Liver (tissue), 3 donors: ENCODE data around the gene ARHGAP30.

ENCODE experiments used
- CTCF ChIP-seq: fragments of 150-350 bp; IDR thresholded peaks from 2 replicates; pipeline ENCODE4 v1.5.1; 2017; ENCODE audit warnings: improper control_type of control experiment, low read depth, low read length; ENCODE audit not compliant: missing input control
- MAX ChIP-seq: IDR thresholded peaks from 2 replicates; pipeline ENCODE4 v1.6.1; 2016; ENCODE audit warnings: antibody characterized with exemption
- RAD21 ChIP-seq, 2 donors: IDR thresholded peaks; 2 replicates each; pipeline ENCODE4 v1.6.1; 2016; ENCODE audit warnings: antibody characterized with exemption in 2 of 2, mild to moderate bottlenecking in 2 of 2
- TAF1 ChIP-seq: conservative IDR thresholded peaks from 2 replicates; pipeline ENCODE4 v1.6.1; 2016; ENCODE audit warnings: antibody characterized with exemption, mild to moderate bottlenecking
- TF ChIP-seq, protein P1 (sequence below): IDR thresholded peaks from 2 replicates; pipeline ENCODE4 v1.6.1; 2016; ENCODE audit warnings: antibody characterized with exemption, mild to moderate bottlenecking
- donor health status: healthy.
- donor health status: healthy.

DNA sequence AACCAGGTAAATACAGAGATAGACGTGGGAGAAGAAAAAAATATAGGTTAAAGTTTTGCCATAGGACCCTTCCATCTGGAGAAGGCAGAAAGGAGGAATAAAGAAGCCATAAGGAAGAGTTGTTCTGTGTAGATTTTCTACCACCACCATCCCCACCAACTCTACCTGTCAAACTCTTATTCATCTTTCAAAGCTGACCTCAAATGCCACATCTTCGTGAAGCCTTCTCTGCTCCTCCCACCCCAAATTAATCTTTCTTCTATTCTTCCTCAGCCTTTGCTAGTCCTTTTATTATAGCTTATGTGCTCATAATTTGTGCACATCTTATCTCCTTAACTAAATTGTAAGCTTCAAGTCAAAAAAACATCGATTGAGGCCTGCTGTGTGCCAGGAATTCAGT is 20.9 kb upstream of the ARHGAP30 start:
- no peak for TF ChIP-seq RAD21 (IDR thresholded peaks at IDR 0.05)
- no peak for TF ChIP-seq CTCF
- no peak for TF ChIP-seq TAF1
- no peak for TF ChIP-seq MAX
- TF ChIP-seq, protein P1, sequence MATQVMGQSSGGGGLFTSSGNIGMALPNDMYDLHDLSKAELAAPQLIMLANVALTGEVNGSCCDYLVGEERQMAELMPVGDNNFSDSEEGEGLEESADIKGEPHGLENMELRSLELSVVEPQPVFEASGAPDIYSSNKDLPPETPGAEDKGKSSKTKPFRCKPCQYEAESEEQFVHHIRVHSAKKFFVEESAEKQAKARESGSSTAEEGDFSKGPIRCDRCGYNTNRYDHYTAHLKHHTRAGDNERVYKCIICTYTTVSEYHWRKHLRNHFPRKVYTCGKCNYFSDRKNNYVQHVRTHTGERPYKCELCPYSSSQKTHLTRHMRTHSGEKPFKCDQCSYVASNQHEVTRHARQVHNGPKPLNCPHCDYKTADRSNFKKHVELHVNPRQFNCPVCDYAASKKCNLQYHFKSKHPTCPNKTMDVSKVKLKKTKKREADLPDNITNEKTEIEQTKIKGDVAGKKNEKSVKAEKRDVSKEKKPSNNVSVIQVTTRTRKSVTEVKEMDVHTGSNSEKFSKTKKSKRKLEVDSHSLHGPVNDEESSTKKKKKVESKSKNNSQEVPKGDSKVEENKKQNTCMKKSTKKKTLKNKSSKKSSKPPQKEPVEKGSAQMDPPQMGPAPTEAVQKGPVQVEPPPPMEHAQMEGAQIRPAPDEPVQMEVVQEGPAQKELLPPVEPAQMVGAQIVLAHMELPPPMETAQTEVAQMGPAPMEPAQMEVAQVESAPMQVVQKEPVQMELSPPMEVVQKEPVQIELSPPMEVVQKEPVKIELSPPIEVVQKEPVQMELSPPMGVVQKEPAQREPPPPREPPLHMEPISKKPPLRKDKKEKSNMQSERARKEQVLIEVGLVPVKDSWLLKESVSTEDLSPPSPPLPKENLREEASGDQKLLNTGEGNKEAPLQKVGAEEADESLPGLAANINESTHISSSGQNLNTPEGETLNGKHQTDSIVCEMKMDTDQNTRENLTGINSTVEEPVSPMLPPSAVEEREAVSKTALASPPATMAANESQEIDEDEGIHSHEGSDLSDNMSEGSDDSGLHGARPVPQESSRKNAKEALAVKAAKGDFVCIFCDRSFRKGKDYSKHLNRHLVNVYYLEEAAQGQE, result no peak
